ENCODE data around the gene CENPO. TPM values are rescaled to one million over a fixed set of nuclear protein-coding genes. Genes with fewer than 3 reads are reported as not detected.

Gene CENPO
- total and polyA plus RNA-seq, 9 donors = 11.7 to 22.2 (median 17.7) TPM

DNA sequence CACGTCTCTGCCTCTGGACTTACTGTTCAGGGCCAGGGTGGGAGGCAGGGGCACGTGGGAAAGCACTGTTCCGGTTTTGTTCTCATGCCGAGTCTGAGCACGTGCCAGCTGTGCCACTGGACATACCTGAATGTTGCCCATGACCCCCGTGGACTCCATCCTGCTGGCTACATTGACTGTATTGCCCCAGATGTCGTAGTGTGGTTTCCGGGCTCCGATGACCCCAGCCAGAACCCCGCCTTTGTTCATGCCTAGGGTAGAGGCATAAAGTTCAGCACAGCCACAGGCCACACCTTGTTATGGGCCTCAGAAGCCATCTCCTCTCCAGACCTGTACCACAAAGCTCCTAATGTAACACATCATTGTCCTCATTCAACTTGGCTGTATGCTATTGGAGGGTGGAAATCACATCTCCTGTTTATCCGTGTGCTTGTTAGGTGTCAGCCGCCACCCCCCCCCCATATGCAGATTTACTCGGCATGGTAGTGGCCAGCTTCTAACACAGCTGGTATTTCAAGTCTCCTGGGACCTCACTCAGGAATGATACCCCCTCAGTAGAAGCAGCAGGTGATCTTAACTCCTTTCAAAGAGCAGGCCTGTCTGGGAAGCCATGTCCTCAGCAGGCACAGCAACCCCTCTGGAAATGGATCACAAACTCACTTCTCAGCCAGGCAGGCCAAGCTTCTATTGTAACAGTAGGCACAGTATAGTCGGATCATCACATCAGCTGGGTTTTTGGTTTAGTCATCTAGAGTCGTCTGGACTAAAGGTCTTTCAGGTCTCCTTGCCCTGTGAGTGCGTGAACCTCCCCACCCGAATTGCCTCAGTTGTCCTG lies 27.6 kb downstream of the CENPO start:
- Histone ChIP-seq H3K4me3 (ENCODE audit: low read length) (no peak overlapping the region), H3K27ac (ENCODE audit: low read length) (no peak overlapping the region), H3K9me3 (replicated peaks; ENCODE audit: control insufficient read depth, low read depth, low read length) (no peaks in the 10 kb centered on the region), H3K27me3 (ENCODE audit: control insufficient read depth, insufficient read depth, low read length) (no peaks in the 10 kb centered on the region), H3K4me1 (ENCODE audit: control insufficient read depth, insufficient read depth, low read length) (peaks cover 10% of the 10 kb centered on the region), H3K36me3 (ENCODE audit: control insufficient read depth, insufficient read depth, low read length) (peaks cover 72% of the 10 kb centered on the region)
- WGBS (ENCODE audit: insufficient coverage) = 89% methylated on average over 14 of the region's 17 CpGs
- DNase-seq = no peak

GRCh38 chr2:24821433-24821891 lies 28.2 kb downstream of the CENPO start:
- Histone ChIP-seq H3K36me3 (ENCODE audit: control insufficient read depth, insufficient read depth, low read length) (peaks cover 72% of the 10 kb centered on the region), H3K4me3 (ENCODE audit: low read length) (no peak overlapping the region), H3K27me3 (ENCODE audit: control insufficient read depth, insufficient read depth, low read length) (no peaks in the 10 kb centered on the region), H3K9me3 (replicated peaks; ENCODE audit: control insufficient read depth, low read depth, low read length) (no peaks in the 10 kb centered on the region), H3K4me1 (ENCODE audit: control insufficient read depth, insufficient read depth, low read length) (peaks cover 14% of the 10 kb centered on the region), H3K27ac (ENCODE audit: low read length) (no peak overlapping the region)
- 90% methylated on average over 12 of the region's 15 CpGs for WGBS (ENCODE audit: insufficient coverage)
- DNase-seq = no peak

GRCh38 chr2:24822049-24822706 lies 29.0 kb downstream of the CENPO start:
- WGBS (ENCODE audit: insufficient coverage) = 89% methylated on average over 5 of the region's 7 CpGs
- H3K27me3 ChIP-seq (ENCODE audit: control insufficient read depth, insufficient read depth, low read length) = no peaks in the 10 kb centered on the region
- DNase-seq = no peak
- H3K9me3 ChIP-seq (replicated peaks; ENCODE audit: control insufficient read depth, low read depth, low read length) = no peaks in the 10 kb centered on the region
- H3K27ac ChIP-seq (ENCODE audit: low read length) = no peak overlapping the region
- H3K36me3 ChIP-seq (ENCODE audit: control insufficient read depth, insufficient read depth, low read length) = peaks cover 69% of the 10 kb centered on the region
- no peak overlapping the region for H3K4me3 ChIP-seq (ENCODE audit: low read length)
- H3K4me1 ChIP-seq (ENCODE audit: control insufficient read depth, insufficient read depth, low read length) = peaks cover 17% of the 10 kb centered on the region

- peaks cover 59% of the 10 kb centered on the region for H3K36me3 ChIP-seq (ENCODE audit: control insufficient read depth, insufficient read depth, low read length)
- H3K4me3 ChIP-seq (ENCODE audit: low read length) = no peak overlapping the region
- 92% methylated on average over 8 of the region's 14 CpGs for WGBS (ENCODE audit: insufficient coverage)
- H3K27ac ChIP-seq (ENCODE audit: low read length) = no peak overlapping the region
- no peaks in the 10 kb centered on the region for H3K27me3 ChIP-seq (ENCODE audit: control insufficient read depth, insufficient read depth, low read length)
- no peak for DNase-seq
- no peaks in the 10 kb centered on the region for H3K9me3 ChIP-seq (replicated peaks; ENCODE audit: control insufficient read depth, low read depth, low read length)
- peaks cover 32% of the 10 kb centered on the region for H3K4me1 ChIP-seq (ENCODE audit: control insufficient read depth, insufficient read depth, low read length)
These were observed 30.9 kb downstream of the CENPO start for GRCh38 chr2:24824071-24824588.

GRCh38 chr2:24824966-24825882 lies 32.0 kb downstream of the CENPO start:
- Histone ChIP-seq H3K4me1 (ENCODE audit: control insufficient read depth, insufficient read depth, low read length) (peaks cover 33% of the 10 kb centered on the region), H3K27ac (ENCODE audit: low read length) (no peak overlapping the region), H3K4me3 (ENCODE audit: low read length) (no peak overlapping the region), H3K36me3 (ENCODE audit: control insufficient read depth, insufficient read depth, low read length) (peaks cover 50% of the 10 kb centered on the region), H3K27me3 (ENCODE audit: control insufficient read depth, insufficient read depth, low read length) (no peaks in the 10 kb centered on the region), H3K9me3 (replicated peaks; ENCODE audit: control insufficient read depth, low read depth, low read length) (no peaks in the 10 kb centered on the region)
- WGBS (ENCODE audit: insufficient coverage) = 89% methylated on average over 5 of the region's 16 CpGs
- DNase-seq = no peak

DNA sequence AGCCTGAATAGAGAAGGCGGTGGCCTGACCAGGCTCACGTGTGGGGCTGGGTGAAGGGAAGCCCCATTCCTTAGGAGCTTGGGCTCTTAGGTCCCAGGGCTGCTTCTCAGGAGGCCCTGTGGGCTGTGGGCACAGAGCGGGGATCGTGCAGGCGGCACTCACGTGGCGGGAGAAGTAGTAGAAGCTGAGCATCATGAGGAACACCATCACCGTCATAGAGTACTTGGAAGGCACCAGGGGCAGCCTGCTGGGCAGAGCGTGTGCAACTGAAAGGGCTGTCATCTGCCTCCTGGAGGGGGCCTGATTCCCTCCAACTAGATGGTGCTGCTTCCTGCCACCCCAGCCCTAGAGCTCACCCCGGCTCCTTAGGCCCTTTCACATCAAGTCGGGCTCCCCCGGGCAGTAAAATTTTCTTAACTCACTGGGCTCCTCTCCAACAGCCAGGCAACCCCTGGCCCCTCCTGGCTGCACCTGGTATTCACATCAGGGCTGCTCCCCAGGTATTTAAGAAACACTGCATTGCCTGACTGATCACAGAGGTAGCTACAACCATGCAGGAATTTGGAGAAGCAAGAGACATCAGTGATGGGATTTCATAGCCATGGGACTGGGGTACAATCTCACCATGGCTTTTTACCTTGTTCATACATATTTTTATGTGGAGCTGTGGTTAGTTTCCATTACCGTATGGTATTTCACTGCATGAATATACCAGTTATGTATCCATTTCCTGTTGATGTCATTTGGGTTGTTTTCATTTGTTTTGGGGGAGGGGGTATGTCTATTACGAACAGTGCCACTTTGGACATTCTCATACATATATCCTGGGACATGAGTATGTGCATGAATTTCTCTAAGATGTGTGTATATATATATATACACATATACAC lies 32.9 kb downstream of the CENPO start:
- DNase-seq = no peak
- H3K4me1 ChIP-seq (ENCODE audit: control insufficient read depth, insufficient read depth, low read length) = peaks cover 36% of the 10 kb centered on the region
- H3K9me3 ChIP-seq (replicated peaks; ENCODE audit: control insufficient read depth, low read depth, low read length) = no peaks in the 10 kb centered on the region
- no peak overlapping the region for H3K4me3 ChIP-seq (ENCODE audit: low read length)
- no peaks in the 10 kb centered on the region for H3K27me3 ChIP-seq (ENCODE audit: control insufficient read depth, insufficient read depth, low read length)
- 73% methylated on average over 12 of the region's 14 CpGs for WGBS (ENCODE audit: insufficient coverage)
- H3K27ac ChIP-seq (ENCODE audit: low read length) = no peak overlapping the region
- H3K36me3 ChIP-seq (ENCODE audit: control insufficient read depth, insufficient read depth, low read length) = peaks cover 45% of the 10 kb centered on the region

DNA sequence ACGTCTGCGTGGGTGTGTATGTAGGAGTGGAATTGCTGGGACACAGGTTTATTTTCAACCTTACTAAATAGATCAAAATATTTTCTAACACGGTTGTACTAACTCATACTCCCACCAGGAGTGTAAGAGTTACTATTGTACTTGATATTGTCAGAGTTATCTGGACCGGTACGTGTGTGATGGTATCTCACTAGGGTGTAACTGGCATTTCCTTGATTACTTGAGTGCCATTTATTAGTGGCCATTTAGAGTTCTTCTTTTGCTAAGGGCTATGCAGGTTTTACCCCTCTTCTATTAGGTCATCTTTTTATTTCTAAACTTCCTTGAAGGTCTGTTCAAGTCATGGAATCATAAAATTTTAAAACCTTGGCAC lies 33.5 kb downstream of the CENPO start:
- Histone ChIP-seq H3K4me1 (ENCODE audit: control insufficient read depth, insufficient read depth, low read length) (peaks cover 38% of the 10 kb centered on the region), H3K36me3 (ENCODE audit: control insufficient read depth, insufficient read depth, low read length) (peaks cover 39% of the 10 kb centered on the region), H3K27me3 (ENCODE audit: control insufficient read depth, insufficient read depth, low read length) (no peaks in the 10 kb centered on the region), H3K27ac (ENCODE audit: low read length) (peak overlapping the region; percentile 85), H3K4me3 (ENCODE audit: low read length) (no peak overlapping the region), H3K9me3 (replicated peaks; ENCODE audit: control insufficient read depth, low read depth, low read length) (no peaks in the 10 kb centered on the region)
- no peak for DNase-seq
- WGBS (ENCODE audit: insufficient coverage) = no CpG with 5 or more reads among the region's 5 CpGs

- Histone ChIP-seq H3K4me1 (ENCODE audit: control insufficient read depth, insufficient read depth, low read length) (peaks cover 43% of the 10 kb centered on the region), H3K36me3 (ENCODE audit: control insufficient read depth, insufficient read depth, low read length) (peaks cover 31% of the 10 kb centered on the region), H3K27ac (ENCODE audit: low read length) (peak overlapping the region; percentile 85), H3K9me3 (replicated peaks; ENCODE audit: control insufficient read depth, low read depth, low read length) (no peaks in the 10 kb centered on the region), H3K27me3 (ENCODE audit: control insufficient read depth, insufficient read depth, low read length) (no peaks in the 10 kb centered on the region), H3K4me3 (ENCODE audit: low read length) (no peak overlapping the region)
- DNase-seq = peak; percentile 95
- 27% methylated on average over 30 of the region's 30 CpGs for WGBS (ENCODE audit: insufficient coverage)
These were observed 34.4 kb downstream of the CENPO start for GRCh38 chr2:24827321-24828237.

All from muscle of leg (tissue), 11 donors.